ENCODE data around the gene CD200R1. TPM values are rescaled to one million over a fixed set of nuclear protein-coding genes. Genes with fewer than 3 reads are reported as not detected.
"Not testable (repeated sequence)": the region's sequence is repeated elsewhere in the genome, so short reads cannot be mapped to it uniquely, and the experiment has no call there.

CD200R1 gene
- total and polyA plus RNA-seq, 8 donors = 0.25 to 19.3 (median 2.2) TPM; not detected in 2

GRCh38 chr3:112931736-112932521, 43.0 kb downstream of the CD200R1 start:
- H3K4me1 ChIP-seq = no peaks in the 10 kb centered on the region
- no peak overlapping the region for H3K4me3 ChIP-seq
- TF ChIP-seq POLR2A (IDR thresholded peaks at IDR 0.05) (no peak), CTCF (IDR thresholded peaks at IDR 0.05) (no peak), POLR2AphosphoS5 (IDR thresholded peaks at IDR 0.05) (no peak), EP300 (IDR thresholded peaks at IDR 0.05) (no peak)
- WGBS, 5 donors = 45 to 75% (median 68%) methylated on average over 1 to 3 of the region's 3 CpGs
- H3K27me3 ChIP-seq = no peaks in the 10 kb centered on the region
- intact Hi-C loops (cut with DNase I; ENCODE audit: low total_unique reads) = no loop called here
- DNase-seq = no peak
- peaks cover 0 to 6% (median under 1%) of the 10 kb centered on the region in 4 donors for H3K9me3 ChIP-seq
- H3K36me3 ChIP-seq = no peaks in the 10 kb centered on the region
- H3K27ac ChIP-seq = no peak overlapping the region

GRCh38 chr3:112930771-112931170, 44.1 kb downstream of the CD200R1 start:
- no peak for DNase-seq
- intact Hi-C loops (cut with DNase I; ENCODE audit: low total_unique reads) = no loop called here
- WGBS, 5 donors = 95 to 98% (median 95%) methylated on average over 3 of the region's 3 CpGs
- Histone ChIP-seq H3K9me3 (peaks cover 0 to 6% (median 0%) of the 10 kb centered on the region in 4 donors), H3K36me3 (no peaks in the 10 kb centered on the region), H3K4me3 (no peak overlapping the region), H3K27ac (no peak overlapping the region), H3K27me3 (no peaks in the 10 kb centered on the region), H3K4me1 (no peaks in the 10 kb centered on the region)
- no peak for TF ChIP-seq EP300 (IDR thresholded peaks at IDR 0.05)
- no peak for TF ChIP-seq POLR2AphosphoS5 (IDR thresholded peaks at IDR 0.05)
- no peak for TF ChIP-seq POLR2A (IDR thresholded peaks at IDR 0.05)
- no peak for TF ChIP-seq CTCF (IDR thresholded peaks at IDR 0.05)

GRCh38 chr3:112925969-112926368, 48.9 kb downstream of the CD200R1 start:
- no peaks in the 10 kb centered on the region for H3K27me3 ChIP-seq
- no peak for TF ChIP-seq POLR2AphosphoS5 (IDR thresholded peaks at IDR 0.05)
- no peak for TF ChIP-seq POLR2A (IDR thresholded peaks at IDR 0.05)
- no peak for TF ChIP-seq EP300 (IDR thresholded peaks at IDR 0.05)
- TF ChIP-seq CTCF (IDR thresholded peaks at IDR 0.05) = no peak
- intact Hi-C loops (cut with DNase I; ENCODE audit: low total_unique reads) = no loop called here
- H3K27ac ChIP-seq = no peak overlapping the region
- H3K4me3 ChIP-seq = no peak overlapping the region
- no peak for DNase-seq
- no peaks in the 10 kb centered on the region for H3K36me3 ChIP-seq
- 23 to 40% (median 25%) methylated on average over 2 of the region's 2 CpGs for WGBS, 5 donors
- H3K9me3 ChIP-seq = no peaks in the 10 kb centered on the region
- H3K4me1 ChIP-seq = no peaks in the 10 kb centered on the region

- Histone ChIP-seq H3K9me3 (no peaks in the 10 kb centered on the region), H3K4me1 (no peaks in the 10 kb centered on the region), H3K36me3 (no peaks in the 10 kb centered on the region), H3K27me3 (no peaks in the 10 kb centered on the region), H3K4me3 (no peak overlapping the region), H3K27ac (no peak overlapping the region)
- TF ChIP-seq POLR2A (IDR thresholded peaks at IDR 0.05) (no peak), EP300 (IDR thresholded peaks at IDR 0.05) (no peak), POLR2AphosphoS5 (IDR thresholded peaks at IDR 0.05) (no peak), CTCF (IDR thresholded peaks at IDR 0.05) (no peak)
- intact Hi-C loops (cut with DNase I; ENCODE audit: low total_unique reads) = no loop called here
- no peak for DNase-seq
- WGBS, 5 donors = 86 to 95% (median 91%) methylated on average over 2 of the region's 2 CpGs
Measured at GRCh38 chr3:112925560-112925959, 49.3 kb downstream of the CD200R1 start.

GRCh38 chr3:112919541-112919940, 55.4 kb downstream of the CD200R1 start:
- H3K9me3 ChIP-seq = peaks cover 0 to 31% (median 12%) of the 10 kb centered on the region in 4 donors

More at GRCh38 chr3:112919541-112919940, 55.4 kb downstream of the CD200R1 start:
- H3K27me3 ChIP-seq; H3K27ac ChIP-seq; intact Hi-C loops (cut with DNase I; ENCODE audit: low total_unique reads); H3K36me3 ChIP-seq; DNase-seq; H3K4me1 ChIP-seq; H3K4me3 ChIP-seq: not testable (repeated sequence)
- WGBS, 5 donors = 88 to 92% (median 90%) methylated on average over 5 of the region's 5 CpGs
